A549 (cell line): Measurements from ENCODE around the gene LIN28A.

Experiments
- CTCF ChIP-seq: fragments of >200 bp; sonication (Bioruptor Twin); formaldehyde crosslinking; IDR thresholded peaks from 3 replicates; pipeline ENCODE4 v1.5.1; 2016
- EP300 ChIP-seq, 2 experiments: fragments of >200 bp; sonication (Bioruptor Twin); formaldehyde crosslinking; IDR thresholded peaks; 2 replicates in 1 of 2; 3 replicates in 1 of 2; pipeline ENCODE4 v1.6.1; 2016 to 2017

- TF ChIP-seq EP300 (IDR thresholded peaks at IDR 0.05) (no peak), CTCF (no peak)
Observed at GRCh38 chr1:26361605-26362122, 49.0 kb upstream of the LIN28A start.
